ENCODE measurements around the gene LOXL1.

DNA sequence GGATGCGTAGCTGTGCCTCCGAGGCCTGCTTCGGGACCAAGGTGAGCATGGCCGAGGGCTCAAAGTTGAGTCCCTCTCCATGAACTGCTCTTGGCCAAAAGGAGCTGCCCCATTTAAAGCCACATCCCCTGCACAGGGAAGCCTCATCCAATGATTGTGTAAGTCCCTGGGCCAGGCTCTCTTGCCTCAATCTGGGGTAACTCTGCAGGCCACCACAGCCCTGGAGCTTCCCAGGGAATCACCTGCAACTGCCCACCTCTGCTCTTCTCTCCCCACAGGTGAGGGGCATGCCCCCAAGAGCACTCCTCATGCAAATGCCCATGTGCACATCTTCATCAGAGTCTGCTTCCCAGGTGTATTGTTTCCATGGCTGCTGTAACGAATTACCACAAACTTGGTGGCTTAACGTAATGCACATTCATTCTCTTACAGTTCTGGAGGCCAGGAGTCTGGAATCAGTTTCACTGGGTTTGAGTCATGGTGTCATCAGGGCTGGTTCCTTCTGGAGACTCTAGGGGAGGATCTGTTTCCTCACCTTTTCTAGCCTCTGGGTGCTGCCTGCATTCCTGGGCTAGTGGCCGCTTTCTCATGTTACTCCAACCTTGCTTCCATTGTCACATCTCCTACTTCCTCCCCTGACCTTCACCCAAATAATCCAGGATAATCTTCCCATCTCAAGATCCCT is 25.0 kb upstream of the LOXL1 start:
- no peak for TF ChIP-seq CTCF (IDR thresholded peaks at IDR 0.05)
- no peak for TF ChIP-seq POLR2A (IDR thresholded peaks at IDR 0.05)

Measured in heart left ventricle (tissue), 13 donors.